MCF 10A (cell line): ENCODE measurements around the gene APBA3. TPM values are rescaled to one million over a fixed set of nuclear protein-coding genes. Genes with fewer than 3 reads are reported as not detected.

Source experiments
- BruUV-seq: library from RNA; stranded (reverse); fragments of 400-500 nt; replicated peaks from 2 replicates; lab custom pipeline; 2021; lab: Mats Ljungman, UMichigan
- CTCF ChIA-PET: fragments of 300-600 bp; sonication (Branson Sonifier 250); formaldehyde crosslinking; extraction: SDS; loops from one replicate; lab custom pipeline; 2021; ENCODE audit warnings: antibody characterized with exemption, inconsistent platforms; lab: Yijun Ruan, JAX
- POLR2A ChIA-PET: fragments of 300-600, 350-650 bp; sonication (Branson Sonifier 250); formaldehyde crosslinking; extraction: SDS; loops from one replicate; lab custom pipeline; 2020; ENCODE audit warnings: antibody characterized with exemption, inconsistent platforms; lab: Yijun Ruan, JAX
- DNase-seq: peaks from one replicate; pipeline ENCODE4 v3.0.0-alpha.2; 2018; ENCODE audit not compliant: unreplicated experiment
- H3K27ac Mint-ChIP-seq: one replicate; pipeline ENCODE4 v1.8.0; 2022; ENCODE audit warnings: mild to moderate bottlenecking, low read depth, mixed read lengths; ENCODE audit not compliant: unreplicated experiment
- H3K27me3 Mint-ChIP-seq: one replicate; pipeline ENCODE4 v1.8.0; 2022; ENCODE audit warnings: mixed read lengths; ENCODE audit not compliant: insufficient read depth, unreplicated experiment
- H3K36me3 Mint-ChIP-seq: one replicate; pipeline ENCODE4 v1.8.0; 2022; ENCODE audit warnings: mild to moderate bottlenecking, moderate library complexity, mixed read lengths; ENCODE audit not compliant: insufficient read depth, unreplicated experiment
- H3K4me1 Mint-ChIP-seq: one replicate; pipeline ENCODE4 v1.8.0; 2022; ENCODE audit warnings: mixed read lengths; ENCODE audit not compliant: insufficient read depth, unreplicated experiment
- H3K4me3 Mint-ChIP-seq: one replicate; pipeline ENCODE4 v1.8.0; 2022; ENCODE audit warnings: mild to moderate bottlenecking, moderate library complexity, mixed read lengths; ENCODE audit not compliant: unreplicated experiment
- H3K9me3 Mint-ChIP-seq: one replicate; pipeline ENCODE4 v1.8.0; 2022; ENCODE audit warnings: mixed read lengths; ENCODE audit not compliant: unreplicated experiment
- intact Hi-C: fragments of 100-400 bp; cut with micrococcal nuclease; formaldehyde crosslinking; loops from 2 replicates; pipeline ENCODE4 v1.14.1; 2022
- total RNA-seq: library from RNA; stranded (reverse); gene quantifications from 2 replicates; pipeline ENCODE4 v1.2.3, GENCODE V29; 2022
- TF ChIP-seq, protein P1 (sequence below): fragments of 200-600 bp; IDR thresholded peaks from one replicate; pipeline ENCODE4 v1.8.0; 2022; ENCODE audit warnings: antibody characterized with exemption, mild to moderate bottlenecking; ENCODE audit not compliant: unreplicated experiment

The APBA3 gene
- total RNA-seq, 1 experiment from 2014 or later: 22.9 TPM

DNA sequence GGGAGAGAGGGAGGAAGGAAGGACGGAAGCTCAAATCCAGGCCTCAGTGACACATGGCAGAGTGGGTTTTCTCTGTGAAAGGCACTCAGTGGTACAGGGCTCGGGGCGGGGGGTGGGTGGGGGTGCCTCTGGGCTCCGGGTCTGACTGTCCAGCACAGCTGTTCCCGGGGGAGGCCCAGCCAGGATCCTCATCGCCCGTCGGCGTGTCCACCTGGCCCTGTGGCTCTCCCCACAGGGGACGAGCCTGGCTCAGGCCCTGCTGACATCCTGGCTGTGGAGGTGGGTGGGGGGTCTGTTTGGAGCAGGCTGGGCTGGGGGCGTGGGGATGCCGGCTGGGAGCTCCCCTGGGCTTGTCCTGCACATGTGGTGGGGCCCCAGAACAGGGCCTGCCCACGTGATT is 42.9 kb upstream of the APBA3 start:
- intact Hi-C loops: no loop called here
- H3K4me1 Mint-ChIP-seq: no peaks in the 10 kb centered on the region
- ChIA-PET POLR2A (no interaction called here), CTCF (interaction anchor here (0.6 to 0.7 kb wide), 2 partner anchors 191 to 385 kb away, joined by 4 to 6 read pairs; no protein-coding TSS in a partner anchor)
- H3K4me3 Mint-ChIP-seq: no peak overlapping the region
- no peak for DNase-seq
- H3K27ac Mint-ChIP-seq: no peak overlapping the region
- TF ChIP-seq, protein P1, sequence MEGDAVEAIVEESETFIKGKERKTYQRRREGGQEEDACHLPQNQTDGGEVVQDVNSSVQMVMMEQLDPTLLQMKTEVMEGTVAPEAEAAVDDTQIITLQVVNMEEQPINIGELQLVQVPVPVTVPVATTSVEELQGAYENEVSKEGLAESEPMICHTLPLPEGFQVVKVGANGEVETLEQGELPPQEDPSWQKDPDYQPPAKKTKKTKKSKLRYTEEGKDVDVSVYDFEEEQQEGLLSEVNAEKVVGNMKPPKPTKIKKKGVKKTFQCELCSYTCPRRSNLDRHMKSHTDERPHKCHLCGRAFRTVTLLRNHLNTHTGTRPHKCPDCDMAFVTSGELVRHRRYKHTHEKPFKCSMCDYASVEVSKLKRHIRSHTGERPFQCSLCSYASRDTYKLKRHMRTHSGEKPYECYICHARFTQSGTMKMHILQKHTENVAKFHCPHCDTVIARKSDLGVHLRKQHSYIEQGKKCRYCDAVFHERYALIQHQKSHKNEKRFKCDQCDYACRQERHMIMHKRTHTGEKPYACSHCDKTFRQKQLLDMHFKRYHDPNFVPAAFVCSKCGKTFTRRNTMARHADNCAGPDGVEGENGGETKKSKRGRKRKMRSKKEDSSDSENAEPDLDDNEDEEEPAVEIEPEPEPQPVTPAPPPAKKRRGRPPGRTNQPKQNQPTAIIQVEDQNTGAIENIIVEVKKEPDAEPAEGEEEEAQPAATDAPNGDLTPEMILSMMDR: no peak
- H3K27me3 Mint-ChIP-seq: peaks cover 38% of the 10 kb centered on the region
- peaks cover 6% of the 10 kb centered on the region for H3K36me3 Mint-ChIP-seq
- BruUV-seq: no TSS peak
- no peaks in the 10 kb centered on the region for H3K9me3 Mint-ChIP-seq

DNA sequence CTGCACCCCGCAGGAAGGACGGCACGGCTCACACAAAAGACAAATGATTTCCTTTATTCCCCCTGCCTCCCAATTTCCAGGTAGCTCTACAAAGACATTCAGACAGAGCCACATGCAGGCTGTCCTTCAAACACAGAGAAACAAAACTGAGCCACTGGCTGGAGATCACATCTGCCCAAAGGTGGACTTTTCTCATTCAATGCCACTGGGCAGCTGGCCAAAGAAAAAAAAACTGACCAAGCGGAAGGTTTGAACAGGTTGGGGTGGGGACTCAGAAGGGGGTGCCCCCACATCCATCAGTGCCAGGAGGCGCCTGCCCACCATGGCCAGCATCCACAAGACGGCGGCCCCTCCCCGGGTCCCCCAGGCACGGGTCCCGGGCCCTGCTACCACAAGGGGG is 42.5 kb upstream of the APBA3 start:
- CTCF ChIA-PET: interaction anchor here (0.6 to 0.7 kb wide), 2 partner anchors 191 to 385 kb away, joined by 4 to 6 read pairs; no protein-coding TSS in a partner anchor

DNA sequence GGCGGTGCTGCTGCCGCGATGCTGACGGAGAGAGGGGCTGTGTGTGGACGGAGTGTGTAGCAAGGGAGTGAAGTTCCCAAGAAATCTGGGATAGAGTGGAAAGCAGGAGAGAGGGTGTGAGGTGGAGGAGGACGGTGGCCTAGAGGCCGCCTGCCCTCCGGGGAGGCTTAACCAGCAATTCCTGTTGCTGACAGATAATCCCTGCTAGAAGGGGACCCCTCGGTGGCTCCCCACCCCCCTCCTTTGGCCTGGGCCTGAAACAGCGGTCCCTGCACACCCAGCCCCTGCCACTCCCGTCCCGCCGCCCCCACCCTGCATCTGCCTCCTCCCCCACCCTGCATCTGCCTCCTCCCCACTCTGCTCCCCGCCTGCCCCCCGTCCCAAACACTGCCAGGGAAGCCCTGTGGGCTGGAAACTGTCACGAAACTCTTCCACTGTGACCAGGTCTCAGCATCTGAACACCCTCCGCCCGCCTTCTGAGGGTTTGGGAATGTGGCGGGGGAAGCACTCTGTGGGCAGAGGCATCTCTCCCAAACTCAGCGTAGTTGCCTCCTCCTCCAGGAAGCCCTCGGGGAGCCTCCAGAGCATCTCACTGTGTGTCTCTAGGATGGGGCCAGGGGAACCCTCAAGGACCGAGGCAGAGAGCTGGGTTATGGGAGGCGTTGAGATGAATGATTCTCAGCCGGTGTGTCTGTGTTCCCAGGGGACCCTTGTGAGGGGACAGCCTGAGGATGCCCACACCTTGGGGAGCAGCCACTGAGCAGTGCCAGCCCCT is 41.8 kb upstream of the APBA3 start:
- Mint-ChIP-seq H3K4me3 (no peak overlapping the region), H3K27me3 (peaks cover 45% of the 10 kb centered on the region), H3K9me3 (no peaks in the 10 kb centered on the region), H3K4me1 (no peaks in the 10 kb centered on the region), H3K27ac (no peak overlapping the region), H3K36me3 (no peaks in the 10 kb centered on the region)
- no peak for DNase-seq
- intact Hi-C loops: no loop called here
- TF ChIP-seq, protein P1: no peak
- CTCF ChIA-PET: no interaction called here
- POLR2A ChIA-PET: no interaction called here
- no TSS peak for BruUV-seq

More for the DNA sequence above, 42.5 kb upstream of the APBA3 start:
- Mint-ChIP-seq H3K4me3 (no peak overlapping the region), H3K27me3 (peaks cover 43% of the 10 kb centered on the region), H3K27ac (no peak overlapping the region), H3K36me3 (peaks cover 2% of the 10 kb centered on the region), H3K9me3 (no peaks in the 10 kb centered on the region), H3K4me1 (no peaks in the 10 kb centered on the region)
- DNase-seq: no peak
- POLR2A ChIA-PET: no interaction called here
- intact Hi-C loops: no loop called here
- BruUV-seq: no TSS peak
- TF ChIP-seq, protein P1: no peak

DNA sequence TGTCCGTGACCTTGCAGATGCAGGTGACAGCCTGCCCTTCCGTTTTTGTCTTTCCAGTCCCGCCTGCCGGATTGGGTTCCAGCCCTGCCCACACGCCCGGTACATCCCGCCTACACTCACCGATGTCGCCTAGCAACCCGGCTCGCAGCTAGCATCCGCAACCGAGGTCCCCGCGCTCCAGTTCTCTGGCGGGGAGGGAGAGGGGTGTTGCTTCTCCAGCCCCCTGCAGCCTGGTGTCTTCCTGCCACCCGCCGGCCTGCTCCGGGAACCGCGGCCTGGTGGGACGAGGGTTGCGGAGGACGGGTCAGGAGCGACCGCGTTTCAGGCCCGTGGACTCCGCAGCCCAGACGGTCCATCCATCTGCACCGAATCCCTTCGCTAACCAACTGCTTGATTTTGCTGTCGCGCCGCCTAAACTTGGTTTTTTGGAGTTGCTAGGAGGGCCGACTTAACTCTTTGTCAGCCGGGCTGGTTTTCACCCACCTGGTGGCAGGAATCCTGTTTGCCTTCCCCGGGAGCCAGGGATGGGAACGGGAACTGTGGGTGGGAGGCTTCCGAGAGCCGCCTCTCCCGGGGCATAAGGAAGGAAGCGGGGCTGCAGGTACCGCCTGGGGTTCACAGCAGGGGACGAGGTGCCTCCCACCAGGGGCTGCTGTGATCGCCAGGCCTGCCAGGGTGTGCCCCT is 40.1 kb upstream of the APBA3 start:
- Mint-ChIP-seq H3K27me3 (peaks cover 45% of the 10 kb centered on the region), H3K4me1 (no peaks in the 10 kb centered on the region), H3K9me3 (peaks cover 6% of the 10 kb centered on the region), H3K36me3 (no peaks in the 10 kb centered on the region), H3K27ac (no peak overlapping the region), H3K4me3 (no peak overlapping the region)
- intact Hi-C loops: no loop called here
- POLR2A ChIA-PET: no interaction called here
- no TSS peak for BruUV-seq
- DNase-seq: no peak
- TF ChIP-seq, protein P1: no peak
- CTCF ChIA-PET: no interaction called here
